OCI-LY1 (cell line): ENCODE measurements around the gene DCAF7.
A peak's percentile ranks its signal among the peaks of the same experiment; 100 is the strongest.

Experiments
- H2AFZ ChIP-seq: fragments of 200-600 bp; sonication (generic), shearing (Covaris generic); 2 replicates; pipeline ENCODE4 v1.6.0; 2014; ENCODE audit warnings: antibody characterized with exemption, mild to moderate bottlenecking, low read length
- H3F3A ChIP-seq: fragments of 200-600 bp; sonication (generic), shearing (Covaris generic); 2 replicates; pipeline ENCODE4 v1.6.0; 2014; ENCODE audit warnings: mild to moderate bottlenecking, antibody characterized with exemption, low read length, moderate library complexity; ENCODE audit not compliant: insufficient read depth
- H3K27ac ChIP-seq: fragments of 200-600 bp; sonication (generic); 2 replicates; pipeline ENCODE4 v1.5.1; 2014; ENCODE audit warnings: low read length, mixed run types, mild to moderate bottlenecking, low read depth; ENCODE audit not compliant: poor library complexity, severe bottlenecking
- H3K27me3 ChIP-seq: fragments of 200-600 bp; sonication (generic); 2 replicates; pipeline ENCODE4 v1.6.0; 2014; ENCODE audit warnings: antibody characterized with exemption, mild to moderate bottlenecking, low read length, moderate library complexity; ENCODE audit not compliant: insufficient read depth
- H3K36me3 ChIP-seq: fragments of 200-600 bp; sonication (generic); 2 replicates; pipeline ENCODE4 v1.6.1; 2014; ENCODE audit warnings: mild to moderate bottlenecking, antibody characterized with exemption, low read length, moderate library complexity, mixed read lengths; ENCODE audit not compliant: insufficient read depth
- H3K4me1 ChIP-seq: fragments of 200-600 bp; sonication (generic); 2 replicates; pipeline ENCODE4 v1.5.1; 2014; ENCODE audit warnings: mild to moderate bottlenecking, low read length, moderate library complexity; ENCODE audit not compliant: insufficient read depth, severe bottlenecking
- H3K4me2 ChIP-seq: fragments of 200-600 bp; sonication (generic), shearing (Covaris generic); 2 replicates; pipeline ENCODE4 v1.6.1; 2014; ENCODE audit warnings: low read length
- H3K4me3 ChIP-seq: fragments of 200-600 bp; sonication (generic); 2 replicates; pipeline ENCODE4 v1.5.1; 2014; ENCODE audit warnings: low read length, low read depth, mild to moderate bottlenecking, mixed read lengths; ENCODE audit not compliant: poor library complexity, severe bottlenecking
- H3K79me2 ChIP-seq: fragments of 200-600 bp; shearing (Covaris generic); 2 replicates; pipeline ENCODE4 v1.6.1; 2016; ENCODE audit warnings: mixed run types, low read length, mixed read lengths; ENCODE audit not compliant: insufficient read depth
- H3K9ac ChIP-seq: fragments of 200-600 bp; sonication (generic), shearing (Covaris generic); 2 replicates; pipeline ENCODE4 v1.6.1; 2014; ENCODE audit warnings: mild to moderate bottlenecking, low read length, mixed read lengths
- H3K9me2 ChIP-seq: fragments of 200-600 bp; sonication (generic), shearing (Covaris generic); 2 replicates; pipeline ENCODE4 v1.6.1; 2014; ENCODE audit warnings: low read depth, mild to moderate bottlenecking, low read length, mixed read lengths
- H3K9me3 ChIP-seq: fragments of 200-600 bp; shearing (Covaris generic); 2 replicates; pipeline ENCODE4 v1.6.1; 2014; ENCODE audit warnings: low read length, mixed read lengths
- H4K20me1 ChIP-seq: fragments of 200-600 bp; sonication (generic), shearing (Covaris generic); 2 replicates; pipeline ENCODE4 v1.6.0; 2016; ENCODE audit warnings: mild to moderate bottlenecking, low read length; ENCODE audit not compliant: insufficient read depth
- CTCF ChIP-seq: fragments of 200-600 bp; sonication (generic), shearing (Covaris generic); IDR thresholded peaks from 2 replicates; pipeline ENCODE4 v1.5.1; 2017; ENCODE audit warnings: mild to moderate bottlenecking, antibody characterized with exemption, low read length, moderate library complexity, mixed read lengths
- EZH2 ChIP-seq: fragments of 200-600 bp; sonication (generic), shearing (Covaris generic); IDR thresholded peaks from 2 replicates; pipeline ENCODE4 v1.8.0; 2017; ENCODE audit warnings: borderline replicate concordance, mixed run types, mild to moderate bottlenecking, antibody characterized with exemption, low read length, moderate library complexity, mixed read lengths

DCAF7 gene

DNA sequence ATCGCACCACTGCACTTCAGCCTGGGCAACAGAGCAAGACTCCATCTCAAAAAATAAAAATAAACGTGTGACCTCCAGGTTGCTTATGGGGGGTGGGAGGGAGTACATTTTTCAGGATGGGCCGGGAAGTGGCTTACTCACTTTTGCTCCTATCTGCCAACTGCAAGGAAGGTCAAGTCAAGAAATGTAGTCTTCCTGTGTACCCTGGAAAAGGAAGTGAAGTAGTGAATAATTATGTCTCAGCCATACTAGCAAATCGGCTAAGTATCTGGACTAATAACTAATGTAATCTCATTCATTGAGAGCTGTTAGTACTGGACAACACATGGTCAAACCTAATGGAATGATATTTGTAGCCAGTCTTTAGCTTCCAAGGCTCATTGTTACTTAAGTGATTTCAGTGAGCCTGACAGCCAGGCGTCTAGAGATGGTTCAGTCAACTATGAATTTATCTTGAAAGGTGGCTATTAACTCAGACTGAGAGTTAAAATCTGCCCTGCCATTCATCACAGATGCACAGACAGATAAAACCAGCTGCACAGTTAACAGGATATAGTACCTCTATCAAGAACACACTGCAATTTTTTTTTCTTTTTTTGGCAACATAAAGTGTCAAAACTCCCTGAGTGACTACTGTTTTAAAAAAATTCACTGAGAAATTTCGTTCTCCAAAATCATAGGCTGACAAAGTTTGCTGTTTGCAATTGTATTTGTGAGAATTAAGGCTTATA is 46.7 kb downstream of the DCAF7 start:
- Histone ChIP-seq H3K9ac (no peak overlapping the region), H3K4me2 (no peak overlapping the region), H3K4me1 (peaks cover 15% of the 10 kb centered on the region), H3F3A (no peaks in the 10 kb centered on the region), H3K9me2 (no peaks in the 10 kb centered on the region), H3K79me2 (no peaks in the 10 kb centered on the region), H3K4me3 (no peak overlapping the region), H3K27ac (no peak overlapping the region), H3K36me3 (peaks cover 8% of the 10 kb centered on the region; the same call in 1 of the 2 replicates), H4K20me1 (no peaks in the 10 kb centered on the region), H3K9me3 (no peaks in the 10 kb centered on the region), H2AFZ (no peak overlapping the region), H3K27me3 (no peaks in the 10 kb centered on the region)
- TF ChIP-seq EZH2 (no peak), CTCF (no peak)

DNA sequence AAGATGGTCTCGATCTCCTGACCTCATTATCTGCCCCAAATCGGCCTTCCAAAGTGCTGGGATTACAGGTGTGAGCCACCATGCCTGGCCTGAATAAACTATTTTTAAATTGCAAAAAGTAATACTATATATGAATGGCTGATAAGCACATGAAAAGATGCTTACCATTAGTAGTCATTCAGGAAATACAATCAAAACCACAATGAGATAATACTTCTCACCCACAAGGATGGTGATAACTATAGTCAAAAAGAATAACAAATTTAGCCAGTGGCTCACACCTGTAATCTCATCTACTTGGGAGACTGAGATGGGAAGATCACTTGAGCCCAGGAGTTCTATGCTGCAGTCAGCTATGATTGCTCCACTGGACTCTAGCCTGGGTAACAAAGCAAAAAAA is 48.0 kb downstream of the DCAF7 start:
- H3K79me2 ChIP-seq = no peaks in the 10 kb centered on the region

DNA sequence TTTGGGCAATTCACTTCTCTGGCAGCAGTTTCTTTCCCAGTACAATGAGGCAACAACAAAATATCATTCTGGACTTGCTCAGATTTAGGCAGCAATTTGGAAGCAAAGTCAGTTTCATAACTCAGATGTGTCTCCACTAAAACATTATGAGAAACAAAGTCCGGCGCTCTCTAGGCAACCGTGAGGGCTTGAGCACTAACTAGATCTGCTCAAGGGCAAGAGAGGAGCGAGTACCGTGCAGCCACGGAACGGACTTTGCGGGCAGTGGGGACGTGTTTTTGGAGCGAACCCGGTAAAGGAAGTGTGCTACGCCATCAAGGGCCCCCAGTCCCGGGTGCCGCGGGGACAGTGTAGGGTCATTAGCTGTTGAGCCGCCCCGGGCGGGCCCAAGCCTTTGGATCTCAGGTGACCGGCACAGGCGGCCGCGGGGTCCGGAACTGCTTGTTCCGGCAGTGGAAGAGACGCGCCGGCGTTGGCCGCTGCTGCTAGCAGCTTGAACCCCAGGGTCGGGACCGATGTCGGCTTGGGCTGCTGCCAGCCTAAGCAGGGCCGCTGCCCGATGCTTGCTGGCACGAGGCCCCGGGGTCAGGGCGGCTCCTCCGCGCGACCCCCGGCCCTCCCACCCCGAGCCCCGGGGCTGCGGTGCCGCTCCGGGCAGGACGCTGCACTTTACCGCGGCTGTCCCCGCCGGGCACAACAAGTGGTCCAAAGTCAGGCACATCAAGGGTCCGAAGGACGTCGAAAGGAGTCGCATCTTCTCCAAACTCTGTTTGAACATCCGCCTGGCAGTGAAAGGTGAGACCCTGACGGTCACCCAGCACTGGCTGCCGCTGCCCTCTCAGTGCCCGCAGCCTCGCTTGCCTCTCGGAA is 50.5 kb downstream of the DCAF7 start, which contains the start of gene TACO1:
TSS of gene TACO1 (plus strand) at position 327 of the 870 bp plus-strand sequence. CDS start at position 516, 189 bp downstream.
- TF ChIP-seq CTCF = no peak
- no peak for TF ChIP-seq EZH2
- H3K9me2 ChIP-seq = no peaks in the 10 kb centered on the region

More for the DNA sequence above, 48.0 kb downstream of the DCAF7 start:
- Histone ChIP-seq H3K9me3 (no peaks in the 10 kb centered on the region), H3K27ac (no peak overlapping the region), H3F3A (no peaks in the 10 kb centered on the region), H3K36me3 (peaks cover 4% of the 10 kb centered on the region; the same call in 1 of the 2 replicates), H3K9ac (no peak overlapping the region), H4K20me1 (no peaks in the 10 kb centered on the region), H3K27me3 (no peaks in the 10 kb centered on the region), H3K4me1 (peaks cover 17% of the 10 kb centered on the region), H3K4me3 (no peak overlapping the region), H3K9me2 (no peaks in the 10 kb centered on the region), H2AFZ (no peak overlapping the region), H3K4me2 (no peak overlapping the region)
- TF ChIP-seq EZH2 (no peak), CTCF (no peak)

More for the DNA sequence above, 50.5 kb downstream of the DCAF7 start, which contains the start of gene TACO1:
- Histone ChIP-seq H3K4me3 (peak within 1 kb of the TSS; percentile 92), H3K9ac (peak within 1 kb of the TSS; percentile 87), H3F3A (no peaks in the 10 kb centered on the region), H3K9me3 (no peaks in the 10 kb centered on the region), H3K27ac (peak within 1 kb of the TSS; percentile 3), H3K4me2 (peak within 1 kb of the TSS; percentile 90), H2AFZ (peak within 1 kb of the TSS; percentile 4; the same call in 1 of the 2 replicates), H3K27me3 (no peaks in the 10 kb centered on the region), H3K36me3 (peaks cover 15% of the 10 kb centered on the region), H3K79me2 (no peaks in the 10 kb centered on the region), H3K4me1 (peaks cover 17% of the 10 kb centered on the region), H4K20me1 (no peaks in the 10 kb centered on the region)
